Endodermal cell (in vitro differentiated cells): Measurements from ENCODE around the gene APBA1. TPM values are rescaled to one million over a fixed set of nuclear protein-coding genes. Genes with fewer than 3 reads are reported as not detected.

Source experiments
- DNase-seq: peaks from one replicate; pipeline ENCODE4 v3.0.0-alpha.2; 2017
- H3K27ac ChIP-seq: 2 replicates; pipeline ENCODE4 v1.5.1; 2013; ENCODE audit warnings: mild to moderate bottlenecking, low read depth, low read length, moderate library complexity
- H3K27me3 ChIP-seq: 2 replicates; pipeline ENCODE4 v1.6.1; 2013; ENCODE audit warnings: mild to moderate bottlenecking, low read length, moderate library complexity; ENCODE audit not compliant: insufficient read depth, control insufficient read depth, poor library complexity, severe bottlenecking
- H3K36me3 ChIP-seq: 2 replicates; pipeline ENCODE4 v1.7.0; 2013; ENCODE audit warnings: mild to moderate bottlenecking, low read length, moderate library complexity; ENCODE audit not compliant: control insufficient read depth, insufficient read depth
- H3K4me1 ChIP-seq: one replicate; pipeline ENCODE4 v1.7.0; 2013; ENCODE audit warnings: low read length; ENCODE audit not compliant: control insufficient read depth, insufficient read depth
- H3K4me3 ChIP-seq: 2 replicates; pipeline ENCODE4 v1.5.1; 2013; ENCODE audit warnings: mild to moderate bottlenecking, low read length, moderate library complexity
- H3K9ac ChIP-seq: 2 replicates; pipeline ENCODE4 v1.6.1; 2013; ENCODE audit warnings: mild to moderate bottlenecking, low read length, moderate library complexity; ENCODE audit not compliant: poor library complexity, severe bottlenecking; ENCODE audit errors: extremely low read depth
- H3K9me3 ChIP-seq: 2 replicates; pipeline ENCODE4 v1.6.1; 2013; ENCODE audit warnings: mild to moderate bottlenecking, low read length, moderate library complexity; ENCODE audit not compliant: control insufficient read depth
- H3K27ac Mint-ChIP-seq: 2 replicates; pipeline ENCODE4 v1.8.0; 2020; ENCODE audit warnings: mixed read lengths
- H3K27me3 Mint-ChIP-seq: 2 replicates; pipeline ENCODE4 v1.8.0; 2021; ENCODE audit warnings: mild to moderate bottlenecking, mixed read lengths; ENCODE audit not compliant: insufficient read depth
- H3K36me3 Mint-ChIP-seq: 2 replicates; pipeline ENCODE4 v1.8.0; 2020; ENCODE audit warnings: low read depth, mixed read lengths
- H3K4me1 Mint-ChIP-seq: 2 replicates; pipeline ENCODE4 v1.8.0; 2020; ENCODE audit warnings: mixed read lengths
- H3K4me3 Mint-ChIP-seq: 2 replicates; pipeline ENCODE4 v1.8.0; 2020; ENCODE audit warnings: mild to moderate bottlenecking, moderate library complexity, mixed read lengths
- H3K9me3 Mint-ChIP-seq: 2 replicates; pipeline ENCODE4 v1.8.0; 2020; ENCODE audit warnings: mild to moderate bottlenecking, mixed read lengths
- CTCF ChIP-seq: fragments of 200-600 bp; sonication (generic); conservative IDR thresholded peaks from 2 replicates; pipeline ENCODE4 v1.5.0; 2021; ENCODE audit warnings: antibody characterized with exemption, mild to moderate bottlenecking
- WGBS, 2 experiments: methylation state at CpG; one replicate each; pipeline versions ENCODE4 v1.1.5 to v1.1.7; 2013; ENCODE audit warnings: missing lambda C conversion rate in 2 of 2, mixed read lengths in 1 of 2; ENCODE audit not compliant: insufficient coverage in 1 of 2, insufficient read length in 1 of 2; 5-methylcytosine and 5-hydroxymethylcytosine counted together
- total RNA-seq, 2 donors: library from RNA; stranded (reverse); fragmentation: NEBNext Ultra II Directional in 1 of 2; extraction: Animal tissue kit (Norgen Biotek cat#: 25700) in 1 of 2; gene quantifications; 2 replicates in 1 of 2; 3 replicates in 1 of 2; pipeline ENCODE4 v1.2.1, GENCODE V29; 2021

The APBA1 gene
- total RNA-seq, 2 donors from 2014 or later: 0.51 to 0.75 TPM

DNA sequence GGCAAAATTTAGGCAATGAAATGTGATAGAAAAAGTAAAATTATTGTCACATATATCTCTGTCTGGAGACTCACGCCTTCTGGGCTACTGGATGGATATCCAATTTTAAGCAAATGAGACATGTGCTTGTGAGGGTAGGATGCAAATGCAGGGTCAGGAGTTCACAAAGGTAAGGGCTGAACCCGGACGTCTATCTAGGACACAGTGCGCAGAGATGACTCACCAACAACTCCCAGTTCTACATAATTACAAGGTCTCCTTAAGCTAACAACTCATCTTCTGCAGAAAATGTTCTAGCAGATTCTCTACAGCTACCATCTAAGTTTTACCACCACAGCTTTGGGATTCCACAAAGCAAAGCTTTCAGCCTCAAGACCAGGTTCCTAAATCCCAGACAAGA lies 186.7 kb downstream of the APBA1 start:
- no peak for DNase-seq
- Histone ChIP-seq H3K4me1 (no peaks in the 10 kb centered on the region), H3K9ac (no peak overlapping the region), H3K4me3 (no peak overlapping the region), H3K27me3 (no peaks in the 10 kb centered on the region), H3K27ac (no peak overlapping the region), H3K36me3 (no peaks in the 10 kb centered on the region), H3K9me3 (no peaks in the 10 kb centered on the region)
- Mint-ChIP-seq H3K9me3 (peaks cover 2% of the 10 kb centered on the region), H3K36me3 (no peaks in the 10 kb centered on the region), H3K27me3 (no peaks in the 10 kb centered on the region), H3K27ac (no peak overlapping the region), H3K4me1 (peaks cover 6% of the 10 kb centered on the region), H3K4me3 (no peak overlapping the region)
- TF ChIP-seq CTCF: no peak
- 84 to 100% methylated on average over 2 to 4 of the region's 4 CpGs for WGBS, 2 experiments

DNA sequence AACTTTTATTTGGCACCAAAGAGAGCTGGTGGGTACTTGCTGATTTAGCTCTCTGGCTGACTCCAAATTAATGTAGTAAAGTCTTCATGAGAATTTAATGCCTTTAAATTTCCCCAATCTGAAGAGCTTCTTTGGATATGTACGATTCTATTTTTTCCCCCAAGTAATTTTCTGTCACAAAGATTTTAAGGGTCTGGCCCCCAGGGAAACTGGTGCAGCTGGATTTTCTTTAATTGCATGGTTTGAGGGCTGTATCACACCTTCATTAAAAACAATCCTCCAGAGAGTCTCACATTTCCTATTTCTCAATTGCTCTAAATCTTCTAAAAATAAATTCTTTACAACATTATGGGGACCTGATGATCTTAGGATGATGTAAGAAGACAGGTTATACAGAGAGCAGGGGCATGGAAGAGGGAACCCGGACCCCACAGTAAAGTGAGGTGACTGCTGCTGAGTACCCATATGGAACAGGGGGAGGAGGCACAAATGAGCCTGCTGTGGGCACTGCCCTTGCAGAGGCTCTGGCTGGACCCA lies 188.2 kb downstream of the APBA1 start:
- no peak overlapping the region for H3K4me3 Mint-ChIP-seq
- no peaks in the 10 kb centered on the region for H3K36me3 Mint-ChIP-seq
- DNase-seq: no peak
- WGBS, 2 experiments: 80 to 89% methylated on average over 1 to 2 of the region's 2 CpGs
- Histone ChIP-seq H3K27ac (no peak overlapping the region), H3K36me3 (no peaks in the 10 kb centered on the region), H3K27me3 (no peaks in the 10 kb centered on the region), H3K4me1 (no peaks in the 10 kb centered on the region), H3K9ac (no peak overlapping the region), H3K4me3 (no peak overlapping the region), H3K9me3 (no peaks in the 10 kb centered on the region)
- peaks cover 2% of the 10 kb centered on the region for H3K9me3 Mint-ChIP-seq
- no peak for TF ChIP-seq CTCF
- peaks cover 6% of the 10 kb centered on the region for H3K4me1 Mint-ChIP-seq
- no peak overlapping the region for H3K27ac Mint-ChIP-seq
- H3K27me3 Mint-ChIP-seq: no peaks in the 10 kb centered on the region

DNA sequence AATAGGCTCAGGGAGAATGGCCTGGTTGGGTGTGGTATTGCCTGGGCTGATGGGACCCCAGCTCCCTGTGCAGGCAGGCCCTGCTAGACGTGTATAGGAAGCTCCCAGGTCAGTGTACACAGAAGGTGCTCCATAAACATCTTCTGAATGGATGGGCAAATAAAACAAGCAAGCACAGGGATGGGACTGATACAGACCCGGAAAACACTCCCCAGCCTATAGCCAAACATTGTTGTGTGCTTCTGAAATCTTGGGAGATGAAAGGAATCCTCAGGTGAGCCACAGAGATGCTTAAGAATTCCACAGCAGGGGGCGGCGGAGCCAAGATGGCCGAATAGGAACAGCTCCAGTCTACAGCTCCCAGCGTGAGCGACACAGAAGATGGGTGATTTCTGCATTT lies 195.4 kb downstream of the APBA1 start:
- WGBS, 2 experiments: 73% methylated on average over 7 of the region's 7 CpGs; no CpG with 5 or more reads in 1 of the 2 experiments
- no peaks in the 10 kb centered on the region for H3K27me3 ChIP-seq
- H3K9me3 ChIP-seq: no peaks in the 10 kb centered on the region
- H3K4me1 Mint-ChIP-seq: peaks cover 4% of the 10 kb centered on the region
- H3K27ac Mint-ChIP-seq: no peak overlapping the region
- H3K27me3 Mint-ChIP-seq: no peaks in the 10 kb centered on the region
- peaks cover 6% of the 10 kb centered on the region for H3K9me3 Mint-ChIP-seq
- peak; percentile 73 for DNase-seq
- TF ChIP-seq CTCF: no peak
- no peaks in the 10 kb centered on the region for H3K36me3 ChIP-seq
- H3K27ac ChIP-seq: no peak overlapping the region
- no peaks in the 10 kb centered on the region for H3K4me1 ChIP-seq
- no peak overlapping the region for H3K4me3 ChIP-seq
- no peak overlapping the region for H3K4me3 Mint-ChIP-seq
- no peaks in the 10 kb centered on the region for H3K36me3 Mint-ChIP-seq
- no peak overlapping the region for H3K9ac ChIP-seq
